Left lobe of liver (tissue), 2 donors: Measurements from ENCODE around the gene ECT2. TPM values are rescaled to one million over a fixed set of nuclear protein-coding genes. Genes with fewer than 3 reads are reported as not detected.
A peak's percentile ranks its signal among the peaks of the same experiment; 100 is the strongest.
"Not testable (repeated sequence)": the region's sequence is repeated elsewhere in the genome, so short reads cannot be mapped to it uniquely, and the experiment has no call there.

Experiments used
- ATAC-seq: fragments of 200-7000 bp; cut with Tn5 transposase; one replicate; pipeline ENCODE4 v1.9.1; 2020; ENCODE audit warnings: mild to moderate bottlenecking, moderate library complexity
- DNase-seq: peaks from one replicate; pipeline ENCODE4 v3.0.0-alpha.2; 2020; ENCODE audit warnings: low spot score
- total RNA-seq: library from RNA; stranded (reverse); gene quantifications from one replicate; pipeline ENCODE4 v1.2.1, GENCODE V29; 2021
- donor health status: DM: no; HTN: no; CAD: no; lungs with moderate emphysema.
- donor health status: DM: no; HTN: yes; CAD: no.

Gene ECT2
- total RNA-seq, 1 donor from 2014 or later, result 1.6 TPM

- no peak for ATAC-seq
- DNase-seq, result no peak
Measured at GRCh38 chr3:172855037-172855436, 104.5 kb downstream of the ECT2 start.

GRCh38 chr3:172856795-172857742 is 106.5 kb downstream of the ECT2 start:
- no peak for DNase-seq

DNA sequence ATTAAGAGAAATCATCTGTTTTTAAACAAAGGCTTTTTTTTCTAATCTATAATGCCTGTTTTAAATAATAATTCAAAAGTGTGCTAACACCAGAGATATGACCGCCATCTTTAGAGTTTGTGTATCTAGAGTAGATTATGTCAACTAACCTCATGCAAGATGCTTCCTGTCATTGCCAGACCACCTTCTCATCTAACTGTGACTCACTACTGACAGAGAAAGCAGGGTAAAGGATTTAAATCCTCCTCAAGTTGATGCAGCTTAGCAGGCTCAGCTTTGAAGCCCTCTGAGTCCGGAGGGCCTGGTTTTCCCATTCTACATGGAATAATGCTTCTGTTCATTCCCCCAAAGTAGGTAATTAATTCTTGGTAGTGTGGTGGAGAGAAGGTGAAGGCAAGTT is 108.5 kb downstream of the ECT2 start:
- DNase-seq (no peak), ATAC-seq (no peak)

More at GRCh38 chr3:172856795-172857742, 106.5 kb downstream of the ECT2 start:
- ATAC-seq, result peak; percentile 67

DNA sequence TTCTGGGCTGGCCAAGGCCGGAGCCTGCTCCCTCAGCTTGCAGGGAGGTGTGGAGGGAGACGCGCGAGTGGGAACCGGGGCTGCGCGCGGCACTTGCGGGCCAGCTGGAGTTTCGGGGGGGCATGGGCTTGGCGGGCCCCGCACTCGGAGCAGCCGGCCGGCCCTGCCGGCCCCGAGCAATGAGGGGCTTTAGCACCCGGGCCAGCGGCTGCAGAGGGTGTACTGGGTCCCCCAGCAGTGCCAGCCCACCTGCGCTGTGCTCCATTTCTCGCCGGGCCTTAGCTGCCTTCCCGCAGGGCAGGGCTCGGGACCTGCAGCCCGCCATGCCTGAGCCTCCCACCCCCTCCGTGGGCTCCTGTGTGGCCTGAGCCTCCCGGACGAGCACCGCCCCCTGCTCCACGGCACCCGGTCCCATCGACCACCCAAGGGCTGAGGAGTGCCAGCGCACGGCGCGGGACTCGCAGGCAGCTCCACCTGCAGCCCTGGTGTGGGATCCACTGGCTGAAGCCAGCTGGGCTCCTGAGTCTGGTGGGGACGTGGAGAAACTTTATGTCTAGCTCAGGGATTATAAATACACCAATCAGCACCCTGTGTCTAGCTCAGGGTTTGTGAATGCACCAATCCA is 116.3 kb downstream of the ECT2 start:
- not testable (repeated sequence) for ATAC-seq, DNase-seq

- no peak for ATAC-seq
- DNase-seq, result no peak
Measured at GRCh38 chr3:172868582-172869200, 118.2 kb downstream of the ECT2 start.

DNA sequence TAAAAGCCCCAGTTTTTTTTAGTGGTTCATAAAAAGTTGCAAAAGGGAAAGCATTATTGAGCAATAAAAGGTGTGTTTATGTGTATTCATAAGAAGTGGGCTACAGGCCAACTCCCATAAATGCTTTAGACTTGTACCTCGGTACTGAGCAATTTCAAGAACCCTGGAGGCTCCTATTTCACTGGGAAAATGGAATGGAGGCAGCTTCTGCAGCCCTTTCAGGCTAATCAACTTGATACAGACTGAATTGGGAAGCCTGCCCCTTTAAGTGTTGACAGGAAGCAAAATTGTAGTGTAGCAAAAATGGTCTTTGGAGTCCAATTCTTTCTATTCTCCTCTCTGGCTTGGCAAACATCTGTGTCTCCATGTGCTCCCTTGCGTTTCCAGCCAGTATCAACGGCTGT is 118.8 kb downstream of the ECT2 start:
- DNase-seq (no peak), ATAC-seq (no peak)

GRCh38 chr3:172869784-172870518 is 119.4 kb downstream of the ECT2 start:
- no peak for ATAC-seq
- DNase-seq, result no peak

Other genes with a start within 250 kb of the ECT2 start
- 45.3 TPM for gene TNFSF10, start 227.3 kb upstream of the ECT2 start, total RNA-seq
- 1.9 TPM for gene NCEH1, start 39.7 kb upstream of the ECT2 start, total RNA-seq